ENCODE results near the gene PGLYRP2. TPM values are rescaled to one million over a fixed set of nuclear protein-coding genes. Genes with fewer than 3 reads are reported as not detected.

The PGLYRP2 gene
- total RNA-seq, 4 donors from 2014 or later, result not detected

DNA sequence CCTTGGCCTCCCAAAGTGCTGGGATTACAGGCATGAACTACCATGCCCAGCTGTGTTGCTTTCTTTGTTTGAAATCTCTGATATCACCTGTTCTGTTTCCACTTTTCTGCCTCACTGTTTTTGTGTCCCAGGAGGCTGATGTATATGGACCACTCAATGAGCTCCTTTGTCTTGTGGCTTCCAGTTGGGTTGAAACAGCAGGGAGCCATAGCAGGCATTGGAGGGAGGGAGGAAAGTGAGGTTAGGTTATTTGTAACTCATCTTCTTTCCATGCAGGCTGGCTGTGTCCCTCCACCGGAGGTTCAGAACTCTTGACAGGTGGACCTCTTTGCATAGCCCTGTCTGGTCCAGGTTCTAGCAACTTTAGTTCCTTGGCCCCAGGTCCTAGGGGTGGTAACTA lies 23.0 kb upstream of the PGLYRP2 start:
- intact Hi-C loops (cut with DNase I), result no loop called here
- Histone ChIP-seq H3K4me3 (no peak overlapping the region), H3K27ac (replicated peaks in 1 of 4) (no peak overlapping the region), H3K36me3 (no peaks in the 10 kb centered on the region), H3K9me3 (peaks cover 0 to 4% (median 0%) of the 10 kb centered on the region in 4 donors), H3K4me1 (no peaks in the 10 kb centered on the region), H3K27me3 (peaks cover 0 to 67% (median 1%) of the 10 kb centered on the region in 4 donors)
- TF ChIP-seq EP300 (IDR thresholded peaks at IDR 0.05), result no peak
- no peak for TF ChIP-seq POLR2A (IDR thresholded peaks at IDR 0.05; ENCODE audit: low read depth)
- no peak for TF ChIP-seq POLR2AphosphoS5 (IDR thresholded peaks at IDR 0.05)
- no peak for TF ChIP-seq CTCF (IDR thresholded peaks at IDR 0.05)
- no peak for DNase-seq (ENCODE audit: extremely low spot score)
- WGBS, result 57% methylated on average over 1 of the region's 1 CpG

DNA sequence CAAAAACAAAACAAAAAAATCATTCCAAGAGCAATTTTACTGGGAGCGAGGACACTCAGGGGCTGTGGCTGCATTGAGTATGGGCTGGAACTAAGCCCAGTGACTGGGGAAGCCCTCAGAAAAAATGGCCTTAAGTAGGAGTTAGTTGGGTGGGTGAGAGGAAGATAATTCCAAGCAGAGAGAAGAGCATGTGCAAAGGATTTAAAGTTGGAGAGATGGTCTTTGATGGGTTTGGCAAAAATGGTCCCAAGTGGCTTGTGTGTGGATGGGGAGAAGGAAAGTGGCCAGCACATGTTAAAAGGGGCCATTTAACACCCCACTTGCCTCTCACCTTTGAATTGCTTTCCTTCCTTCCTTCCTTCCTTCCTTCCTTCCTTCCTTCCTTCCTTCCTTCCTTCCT lies 22.3 kb upstream of the PGLYRP2 start:
- Histone ChIP-seq H3K9me3 (peaks cover 0 to 4% (median 0%) of the 10 kb centered on the region in 4 donors), H3K27ac (replicated peaks in 1 of 4) (no peak overlapping the region), H3K36me3 (no peaks in the 10 kb centered on the region), H3K4me3 (no peak overlapping the region), H3K4me1 (no peaks in the 10 kb centered on the region), H3K27me3 (peaks cover 0 to 61% (median under 1%) of the 10 kb centered on the region in 4 donors)
- WGBS, result 48% methylated on average over 1 of the region's 1 CpG
- TF ChIP-seq POLR2A (IDR thresholded peaks at IDR 0.05; ENCODE audit: low read depth) (no peak), POLR2AphosphoS5 (IDR thresholded peaks at IDR 0.05) (no peak), EP300 (IDR thresholded peaks at IDR 0.05) (no peak)
- DNase-seq (ENCODE audit: extremely low spot score), result no peak
- intact Hi-C loops (cut with DNase I), result no loop called here

GRCh38 chr19:15498910-15499309 lies 19.6 kb upstream of the PGLYRP2 start:
- TF ChIP-seq POLR2AphosphoS5 (IDR thresholded peaks at IDR 0.05) (no peak), POLR2A (IDR thresholded peaks at IDR 0.05; ENCODE audit: low read depth) (no peak), EP300 (IDR thresholded peaks at IDR 0.05) (no peak), CTCF (IDR thresholded peaks at IDR 0.05) (no peak)
- H3K4me1 ChIP-seq, result no peaks in the 10 kb centered on the region
- no peak overlapping the region for H3K27ac ChIP-seq (replicated peaks in 1 of 4)
- no peak overlapping the region for H3K4me3 ChIP-seq
- intact Hi-C loops (cut with DNase I), result no loop called here
- H3K36me3 ChIP-seq, result no peaks in the 10 kb centered on the region
- WGBS, result 52% methylated on average over 6 of the region's 6 CpGs
- DNase-seq (ENCODE audit: extremely low spot score), result no peak
- H3K27me3 ChIP-seq, result peaks cover 0 to 34% (median 0%) of the 10 kb centered on the region in 4 donors
- H3K9me3 ChIP-seq, result no peaks in the 10 kb centered on the region

- TF ChIP-seq EP300 (IDR thresholded peaks at IDR 0.05) (no peak), CTCF (IDR thresholded peaks at IDR 0.05) (no peak), POLR2A (IDR thresholded peaks at IDR 0.05; ENCODE audit: low read depth) (no peak), POLR2AphosphoS5 (IDR thresholded peaks at IDR 0.05) (no peak)
- Histone ChIP-seq H3K27me3 (peaks cover 0 to 31% (median 0%) of the 10 kb centered on the region in 4 donors), H3K27ac (replicated peaks in 1 of 4) (no peak overlapping the region), H3K4me1 (no peaks in the 10 kb centered on the region), H3K4me3 (no peak overlapping the region), H3K9me3 (no peaks in the 10 kb centered on the region), H3K36me3 (no peaks in the 10 kb centered on the region)
- intact Hi-C loops (cut with DNase I), result no loop called here
- WGBS, result 71% methylated on average over 10 of the region's 10 CpGs
- DNase-seq (ENCODE audit: extremely low spot score), result no peak
Observed at GRCh38 chr19:15498156-15498858, 19.0 kb upstream of the PGLYRP2 start.

- H3K27me3 ChIP-seq, result peaks cover 0 to 13% (median 0%) of the 10 kb centered on the region in 4 donors
- intact Hi-C loops (cut with DNase I), result no loop called here
- H3K4me1 ChIP-seq, result no peaks in the 10 kb centered on the region
- no peaks in the 10 kb centered on the region for H3K9me3 ChIP-seq
- no peak for DNase-seq (ENCODE audit: extremely low spot score)
- H3K36me3 ChIP-seq, result no peaks in the 10 kb centered on the region
- TF ChIP-seq POLR2A (IDR thresholded peaks at IDR 0.05; ENCODE audit: low read depth) (no peak), CTCF (IDR thresholded peaks at IDR 0.05) (no peak), EP300 (IDR thresholded peaks at IDR 0.05) (no peak), POLR2AphosphoS5 (IDR thresholded peaks at IDR 0.05) (no peak)
- no peak overlapping the region for H3K4me3 ChIP-seq
- H3K27ac ChIP-seq (replicated peaks in 1 of 4), result no peak overlapping the region
- WGBS, result 96% methylated on average over 1 of the region's 1 CpG
Observed at GRCh38 chr19:15495151-15495550, 15.8 kb upstream of the PGLYRP2 start.

Measured in esophagus muscularis mucosa (tissue), 4 donors.